ENCODE measurements around the gene KRCC1.

Gene KRCC1

DNA sequence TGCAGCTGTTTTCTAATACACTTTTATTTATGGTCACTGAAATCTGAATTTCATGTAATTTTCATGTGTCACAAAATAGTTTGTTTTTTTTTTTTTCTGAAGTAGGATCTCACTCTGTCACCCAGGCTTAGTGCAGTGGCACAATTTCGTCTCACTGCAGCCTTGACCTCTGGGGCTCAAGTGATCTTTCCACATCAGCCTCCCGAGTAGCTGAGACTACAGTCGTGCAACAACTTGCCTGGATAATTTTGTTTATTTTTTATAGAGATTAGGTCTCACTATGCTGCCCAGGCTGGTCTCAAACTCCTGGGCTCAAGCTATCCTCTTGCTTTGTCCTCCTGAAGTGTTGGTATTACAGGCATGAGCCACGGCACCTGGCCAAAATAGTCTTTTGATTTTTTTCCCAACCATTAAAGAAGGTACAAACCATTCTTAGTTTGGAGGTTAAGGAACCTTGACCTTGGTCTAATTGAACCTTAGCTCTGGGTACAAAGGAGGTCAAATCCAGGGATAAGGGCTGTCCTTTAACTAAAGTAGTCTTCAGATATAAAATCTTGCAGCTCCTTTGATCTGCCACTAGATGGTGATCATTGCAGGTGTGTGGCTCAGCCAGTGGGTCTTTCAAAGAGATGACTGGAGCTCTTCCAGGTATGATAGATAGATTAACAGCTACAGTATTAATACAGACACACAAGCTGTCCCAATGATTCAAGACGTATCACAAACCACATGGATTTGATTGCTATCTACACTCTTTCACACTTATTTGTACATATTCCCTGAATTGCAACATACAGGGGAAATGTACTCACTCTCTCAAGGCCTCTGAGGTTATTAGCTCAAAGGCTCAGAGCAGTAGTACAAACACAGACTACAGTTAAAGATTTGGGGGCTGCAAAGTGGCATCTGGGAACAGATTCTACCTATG is 4.7 kb upstream of the KRCC1 start:
- H3K4me3 ChIP-seq (replicated peaks in 1 of 2; ENCODE audit: low read depth in 2 of 2, low read length in 2 of 2), result no peak overlapping the region
- peak; percentile 77 for TF ChIP-seq CTCF (IDR thresholded peaks at IDR 0.05; ENCODE audit: low read depth, low read length)
- peak; percentile 47 to 52 for DNase-seq (ENCODE audit: low read depth in 2 of 2)

DNA sequence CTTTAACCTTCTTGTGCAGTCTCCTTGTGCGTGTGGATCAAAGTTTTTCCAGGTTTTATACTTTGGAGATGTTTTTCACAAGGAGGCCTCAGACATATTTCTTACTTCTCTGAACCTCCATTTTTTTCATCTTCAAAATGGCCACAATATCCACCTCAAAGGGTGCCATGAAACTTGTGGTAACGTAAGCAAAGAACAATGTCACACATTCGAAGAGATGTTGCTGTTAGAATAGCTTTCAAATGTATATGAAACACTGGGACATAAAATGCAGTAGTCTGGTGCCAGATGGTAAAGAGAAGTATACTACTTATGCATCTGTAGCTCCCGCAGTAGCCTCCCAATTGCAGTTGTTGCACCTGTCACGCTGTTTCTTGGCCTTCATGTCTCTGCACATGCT is 2.6 kb upstream of the KRCC1 start:
- no peak for TF ChIP-seq CTCF (IDR thresholded peaks at IDR 0.05; ENCODE audit: low read depth, low read length)
- no peak overlapping the region for H3K4me3 ChIP-seq (replicated peaks in 1 of 2; ENCODE audit: low read depth in 2 of 2, low read length in 2 of 2)
- DNase-seq (ENCODE audit: low read depth in 2 of 2), result no peak

GRCh38 chr2:88057437-88057844 is 1.9 kb upstream of the KRCC1 start:
- H3K4me3 ChIP-seq (replicated peaks in 1 of 2; ENCODE audit: low read depth in 2 of 2, low read length in 2 of 2), result no peak overlapping the region
- no peak for DNase-seq (ENCODE audit: low read depth in 2 of 2)
- TF ChIP-seq CTCF (IDR thresholded peaks at IDR 0.05; ENCODE audit: low read depth, low read length), result no peak

DNA sequence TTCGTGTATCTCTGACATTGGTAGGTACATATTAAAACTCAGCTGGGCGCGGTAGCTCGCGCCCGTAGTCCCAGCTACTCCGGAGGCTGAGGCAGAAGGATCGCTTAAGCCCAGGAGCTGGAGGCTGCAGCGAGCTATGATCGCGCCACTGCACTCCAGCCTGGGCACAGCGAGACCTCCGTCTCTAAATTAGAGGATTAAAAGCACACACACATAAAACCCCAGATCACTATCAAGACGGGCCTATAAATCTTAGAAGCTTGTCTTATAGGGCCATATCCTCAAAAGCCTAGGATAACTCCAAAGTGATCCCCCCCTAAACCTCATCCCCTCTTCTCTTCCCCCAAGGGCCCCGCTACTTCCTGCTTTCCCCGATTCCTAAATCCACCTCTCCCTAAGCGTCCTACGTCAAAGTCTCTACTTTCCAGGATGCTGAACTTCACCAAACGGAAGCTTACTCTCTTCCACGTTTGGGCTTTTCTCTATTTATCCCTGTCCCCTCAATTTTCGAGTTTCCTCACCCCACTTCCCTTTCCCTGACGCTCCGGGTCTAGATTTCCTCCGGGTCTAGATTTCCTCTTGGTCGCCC is 707 bp downstream of the KRCC1 start:
- peak; percentile 54 to 57 for DNase-seq (ENCODE audit: low read depth in 2 of 2)
- peak overlapping the region; percentile 74 to 80 for H3K4me3 ChIP-seq (replicated peaks in 1 of 2; ENCODE audit: low read depth in 2 of 2, low read length in 2 of 2)
- no peak for TF ChIP-seq CTCF (IDR thresholded peaks at IDR 0.05; ENCODE audit: low read depth, low read length)

- peak overlapping the region; percentile 74 to 80 for H3K4me3 ChIP-seq (replicated peaks in 1 of 2; ENCODE audit: low read depth in 2 of 2, low read length in 2 of 2)
- TF ChIP-seq CTCF (IDR thresholded peaks at IDR 0.05; ENCODE audit: low read depth, low read length), result no peak
- peak; percentile 7 to 27 for DNase-seq (ENCODE audit: low read depth in 2 of 2)
Observed at GRCh38 chr2:88053934-88054781, 1.4 kb downstream of the KRCC1 start.

GRCh38 chr2:88053296-88053695 is 2.3 kb downstream of the KRCC1 start:
- H3K4me3 ChIP-seq (replicated peaks in 1 of 2; ENCODE audit: low read depth in 2 of 2, low read length in 2 of 2), result no peak overlapping the region
- no peak for TF ChIP-seq CTCF (IDR thresholded peaks at IDR 0.05; ENCODE audit: low read depth, low read length)
- DNase-seq (ENCODE audit: low read depth in 2 of 2), result peak; percentile 62 to 84
